MM.1S (cell line): ENCODE results near the gene DYNC2H1.

Experiments used
- CTCF ChIP-seq: fragments of 300-600 bp; sonication (generic); IDR thresholded peaks from 2 replicates; pipeline ENCODE4 v1.5.1; 2016; ENCODE audit warnings: antibody characterized with exemption, low read length, mixed read lengths
- EZH2 ChIP-seq: fragments of 300-600 bp; sonication (generic); optimal IDR thresholded peaks from 2 replicates; pipeline ENCODE3; 2017; ENCODE audit warnings: low read depth, mild to moderate bottlenecking, antibody characterized with exemption, low read length, mixed read lengths

GRCh38 chr11:103076361-103076760, 32.9 kb upstream of the DYNC2H1 start:
- TF ChIP-seq CTCF (no peak), EZH2 (no peak)
